Right lobe of liver (tissue), 6 donors: Measurements from ENCODE around the gene ASPRV1. TPM values are rescaled to one million over a fixed set of nuclear protein-coding genes. Genes with fewer than 3 reads are reported as not detected.

Source experiments
- ATAC-seq, 4 donors: fragments of 200-7000 bp; cut with Tn5 transposase; one replicate each; pipeline ENCODE4 v1.9.1; 2020; ENCODE audit warnings: mild to moderate bottlenecking in 4 of 4, moderate library complexity in 4 of 4
- DNase-seq, 3 donors: peaks; one replicate each; pipeline ENCODE4 v3.0.0-alpha.2; 2020
- H3K27ac ChIP-seq, 3 donors: fragments of 200-600 bp; one replicate each; pipeline ENCODE4 v1.8.0; 2022
- H3K27me3 ChIP-seq, 2 donors: fragments of 200-600 bp; one replicate each; pipeline ENCODE4 v1.8.0; 2022
- H3K36me3 ChIP-seq, 4 donors: fragments of 200-600 bp; sonication (generic) in 1 of 4; one replicate each; pipeline versions ENCODE4 v1.5.1 to v1.8.0; 2017 to 2022; ENCODE audit warnings: control low read depth in 1 of 4
- H3K4me1 ChIP-seq, 4 donors: fragments of 200-600 bp; sonication (generic) in 1 of 4; one replicate each; pipeline versions ENCODE4 v1.5.1 to v1.8.0; 2017 to 2022; ENCODE audit warnings: control low read depth in 1 of 4
- H3K4me3 ChIP-seq, 3 donors: fragments of 200-600 bp; one replicate each; pipeline ENCODE4 v1.8.0; 2022
- H3K9me3 ChIP-seq, 4 donors: fragments of 200-600 bp; sonication (generic) in 1 of 4; one replicate each; pipeline versions ENCODE4 v1.5.1 to v1.8.0; 2017 to 2022; ENCODE audit warnings: control low read depth in 1 of 4
- POLR2A ChIP-seq: fragments of 450-650 bp; IDR thresholded peaks from one replicate; pipeline ENCODE4 v1.6.1; 2017; ENCODE audit warnings: antibody characterized with exemption, mild to moderate bottlenecking
- WGBS: methylation state at CpG from one replicate; pipeline ENCODE4 v1.1.6; 2018; ENCODE audit warnings: low coverage, low lambda C conversion rate; ENCODE audit not compliant: insufficient coverage; ENCODE audit errors: missing lambda C conversion rate; 5-methylcytosine and 5-hydroxymethylcytosine counted together
- intact Hi-C, 2 donors: fragments of 100-400 bp; cut with DNase I; formaldehyde crosslinking; loops; one replicate each; pipeline versions ENCODE4 v1.11.2 to v1.14.1; 2022
- total RNA-seq, 6 experiments: library from RNA; depleted of rRNA in 2 of 6; stranded (reverse); fragments of >200 nt in 2 of 6; fragmentation: NEBNext Ultra II Directional in 3 of 6; extraction: Animal tissue kit (Norgen Biotek cat#: 25700) in 3 of 6; gene quantifications; one replicate each; pipeline versions ENCODE4 v1.1.0 to v1.2.4, GENCODE V29; 2016 to 2023
- TF ChIP-seq, protein P1 (sequence below), 4 donors: fragments of 200-600 bp in 3 of 4; fragments of 450-650 bp in 1 of 4; IDR thresholded peaks; one replicate each; pipeline versions ENCODE4 v1.5.1 to v1.8.0; 2016 to 2022; ENCODE audit warnings: antibody characterized with exemption in 4 of 4, mild to moderate bottlenecking in 2 of 4
- donor health status: DM: no; HTN: yes; CAD: no.
- donor health status: DM: no; HTN: no; CAD: no.
- donor health status: DM: no; HTN: no; CAD: no.
- donor health status: DM: no; HTN: yes; CAD: no.
- donor health status: DM: no; HTN: yes; CAD: no.

ASPRV1 gene
- total RNA-seq, 6 experiments from 2014 or later: 0.31 to 0.98 (median 0.59) TPM

DNA sequence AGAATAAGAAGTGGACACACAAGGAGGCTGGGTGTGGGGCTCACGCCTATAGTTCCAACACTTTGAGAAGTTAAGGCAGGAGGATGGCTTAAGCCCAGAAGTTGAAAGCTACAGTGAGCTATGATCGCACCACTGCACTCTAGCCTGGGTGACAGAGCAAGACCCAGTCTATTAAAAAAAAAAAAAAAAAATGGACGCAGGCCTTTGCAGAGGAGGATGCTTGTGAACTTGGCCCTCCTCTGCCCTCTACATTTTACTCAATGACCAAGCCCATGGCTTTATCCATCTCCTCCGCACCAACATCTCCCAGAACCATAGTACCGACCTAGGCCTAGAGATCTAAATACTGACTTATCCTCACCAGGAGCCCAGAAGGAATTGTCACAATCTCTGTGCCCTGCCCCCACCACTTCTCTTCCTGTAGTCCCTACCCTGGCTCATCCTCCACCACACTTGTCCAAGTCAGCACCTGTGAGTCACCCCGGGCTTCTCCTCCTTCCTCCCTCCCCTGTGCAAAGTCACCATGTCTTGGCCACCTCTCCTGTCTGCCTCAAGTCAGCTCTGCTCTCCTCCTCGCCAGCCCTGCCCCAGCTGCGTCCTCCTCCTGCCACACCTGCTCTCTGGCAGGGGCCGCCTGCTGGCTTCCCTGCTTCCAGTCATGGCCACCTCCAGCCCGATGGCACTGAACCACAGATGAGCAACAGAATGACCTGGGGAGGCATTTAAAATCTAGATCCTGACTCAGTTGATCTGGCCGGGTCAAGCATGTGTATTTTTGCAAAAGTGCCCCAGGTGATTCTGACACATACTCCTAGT, 35.8 kb upstream of the ASPRV1 start:
- DNase-seq (peak in 1 of 3 donors; percentile 47), ATAC-seq (peak; percentile 22 to 57 (median 46))
- Histone ChIP-seq H3K36me3 (no peaks in the 10 kb centered on the region), H3K9me3 (no peaks in the 10 kb centered on the region), H3K4me3 (no peak overlapping the region), H3K4me1 (no peaks in the 10 kb centered on the region), H3K27me3 (no peaks in the 10 kb centered on the region), H3K27ac (no peak overlapping the region)
- 74% methylated on average over 5 of the region's 11 CpGs for WGBS
- no peak for TF ChIP-seq POLR2A
- TF ChIP-seq, protein P1, sequence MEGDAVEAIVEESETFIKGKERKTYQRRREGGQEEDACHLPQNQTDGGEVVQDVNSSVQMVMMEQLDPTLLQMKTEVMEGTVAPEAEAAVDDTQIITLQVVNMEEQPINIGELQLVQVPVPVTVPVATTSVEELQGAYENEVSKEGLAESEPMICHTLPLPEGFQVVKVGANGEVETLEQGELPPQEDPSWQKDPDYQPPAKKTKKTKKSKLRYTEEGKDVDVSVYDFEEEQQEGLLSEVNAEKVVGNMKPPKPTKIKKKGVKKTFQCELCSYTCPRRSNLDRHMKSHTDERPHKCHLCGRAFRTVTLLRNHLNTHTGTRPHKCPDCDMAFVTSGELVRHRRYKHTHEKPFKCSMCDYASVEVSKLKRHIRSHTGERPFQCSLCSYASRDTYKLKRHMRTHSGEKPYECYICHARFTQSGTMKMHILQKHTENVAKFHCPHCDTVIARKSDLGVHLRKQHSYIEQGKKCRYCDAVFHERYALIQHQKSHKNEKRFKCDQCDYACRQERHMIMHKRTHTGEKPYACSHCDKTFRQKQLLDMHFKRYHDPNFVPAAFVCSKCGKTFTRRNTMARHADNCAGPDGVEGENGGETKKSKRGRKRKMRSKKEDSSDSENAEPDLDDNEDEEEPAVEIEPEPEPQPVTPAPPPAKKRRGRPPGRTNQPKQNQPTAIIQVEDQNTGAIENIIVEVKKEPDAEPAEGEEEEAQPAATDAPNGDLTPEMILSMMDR (IDR thresholded peaks at IDR 0.05): no peak
- intact Hi-C loops: no loop called here

DNA sequence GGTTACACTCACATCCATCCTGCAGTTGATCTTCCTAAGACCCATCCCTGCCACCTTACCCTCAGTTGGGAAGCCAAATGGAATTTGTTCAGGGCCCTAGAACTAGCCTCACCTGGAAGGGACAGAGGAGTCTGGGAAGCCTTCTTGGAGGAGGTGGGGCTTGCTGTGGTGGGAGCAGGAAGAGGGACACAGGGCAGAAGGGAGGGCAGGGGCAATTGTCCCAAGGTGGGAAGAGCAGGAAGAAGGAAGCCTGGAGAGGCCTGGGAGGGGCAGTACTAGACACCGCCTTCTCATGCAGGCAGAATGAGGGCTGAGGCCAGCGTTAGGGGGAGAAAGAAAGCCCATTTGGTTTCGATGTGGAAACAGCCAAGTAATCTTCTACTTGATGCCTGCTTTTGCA, 34.1 kb upstream of the ASPRV1 start:
- no peaks in the 10 kb centered on the region for H3K36me3 ChIP-seq
- H3K27me3 ChIP-seq: no peaks in the 10 kb centered on the region
- DNase-seq (peak in 1 of 3 donors; percentile 35), ATAC-seq (no peak)
- intact Hi-C loops: no loop called here
- 90% methylated on average over 2 of the region's 3 CpGs for WGBS
- no peak overlapping the region for H3K27ac ChIP-seq
- H3K9me3 ChIP-seq: no peaks in the 10 kb centered on the region
- H3K4me1 ChIP-seq: no peaks in the 10 kb centered on the region
- H3K4me3 ChIP-seq: no peak overlapping the region
- TF ChIP-seq POLR2A: no peak
- TF ChIP-seq, protein P1 (IDR thresholded peaks at IDR 0.05): no peak

DNA sequence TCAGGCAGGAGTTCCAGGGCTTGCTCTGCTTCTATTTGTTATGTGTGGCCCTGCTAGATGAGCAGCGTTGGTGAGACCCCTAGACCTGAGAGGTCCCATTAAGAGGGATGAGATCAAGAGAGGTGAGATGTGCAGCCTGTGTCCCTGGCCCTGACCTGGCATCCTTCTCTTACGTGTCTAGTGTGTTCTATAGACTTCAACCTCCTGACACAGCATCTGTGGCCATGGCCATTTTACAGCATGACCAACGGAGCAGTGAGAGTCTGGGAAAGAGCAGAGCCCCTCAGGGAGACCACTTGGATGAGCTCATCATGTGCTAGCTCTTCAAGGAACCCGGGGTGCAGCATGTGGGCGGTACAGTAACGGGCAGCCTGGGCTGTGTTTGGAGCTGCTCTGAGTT, 32.7 kb upstream of the ASPRV1 start:
- Histone ChIP-seq H3K27me3 (no peaks in the 10 kb centered on the region), H3K9me3 (no peaks in the 10 kb centered on the region), H3K36me3 (no peaks in the 10 kb centered on the region), H3K4me3 (no peak overlapping the region), H3K4me1 (no peaks in the 10 kb centered on the region), H3K27ac (no peak overlapping the region)
- ATAC-seq (no peak), DNase-seq (peak in 1 of 3 donors; percentile 39)
- intact Hi-C loops: no loop called here
- 95% methylated on average over 3 of the region's 6 CpGs for WGBS
- TF ChIP-seq, protein P1 (IDR thresholded peaks at IDR 0.05): no peak
- no peak for TF ChIP-seq POLR2A

DNA sequence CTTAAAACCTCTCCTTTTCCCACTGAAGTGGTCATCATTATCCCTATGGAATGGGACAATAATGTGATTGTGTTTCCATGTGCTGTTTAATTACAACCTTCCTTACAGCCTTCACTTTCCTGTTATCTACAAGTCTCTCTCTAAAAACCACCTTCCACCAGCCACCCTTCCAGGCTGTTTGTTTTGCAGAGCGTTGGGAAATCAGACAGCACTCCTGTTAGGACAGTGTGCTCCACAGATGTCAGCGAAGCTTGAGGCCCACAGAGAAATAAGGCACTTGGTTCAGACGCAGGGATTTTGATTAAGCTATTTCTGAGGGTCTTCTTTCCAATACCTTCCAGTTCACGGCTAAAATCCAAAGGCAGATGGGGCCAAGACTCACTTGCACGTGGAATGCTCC, 32.3 kb upstream of the ASPRV1 start:
- TF ChIP-seq, protein P1 (IDR thresholded peaks at IDR 0.05): no peak
- no peak for TF ChIP-seq POLR2A
- Histone ChIP-seq H3K27me3 (no peaks in the 10 kb centered on the region), H3K27ac (no peak overlapping the region), H3K4me1 (no peaks in the 10 kb centered on the region), H3K9me3 (no peaks in the 10 kb centered on the region), H3K36me3 (no peaks in the 10 kb centered on the region), H3K4me3 (no peak overlapping the region)
- intact Hi-C loops: no loop called here
- 71% methylated on average over 5 of the region's 5 CpGs for WGBS
- DNase-seq (peak in 1 of 3 donors; percentile 30), ATAC-seq (peak in 3 of 4 donors; percentile 62 to 72 (median 69))
